Body of pancreas (tissue), 4 donors: ENCODE results near the gene EEPD1.

ENCODE experiments used
- CTCF ChIP-seq, 7 experiments: fragments of 450-650 bp in 4 of 7; fragments of 200-600 bp in 3 of 7; sonication (generic) in 3 of 7; IDR thresholded peaks; one replicate each; pipeline ENCODE4 v1.5.1; 2016 to 2019; ENCODE audit warnings: antibody characterized with exemption in 7 of 7
- POLR2A ChIP-seq, 3 donors: fragments of 450-650 bp; IDR thresholded peaks; one replicate each; pipeline ENCODE4 v1.6.1; 2016; ENCODE audit warnings: antibody characterized with exemption in 3 of 3, mild to moderate bottlenecking in 2 of 3

- TF ChIP-seq POLR2A (IDR thresholded peaks at IDR 0.05) (no peak), CTCF (IDR thresholded peaks at IDR 0.05) (no peak)
These were observed 126.9 kb downstream of the EEPD1 start for GRCh38 chr7:36279926-36280315.
